GM19468 (cell line): ENCODE data around the gene STRA6.
"Not testable (repeated sequence)": the region's sequence is repeated elsewhere in the genome, so short reads cannot be mapped to it uniquely, and the experiment has no call there.

Source experiments
- ATAC-seq: cut with Tn5 transposase; IDR thresholded peaks from one replicate; pipeline ENCODE4 v1.9.1; 2021; ENCODE audit warnings: mild to moderate bottlenecking, moderate library complexity, moderate number of reproducible peaks; ENCODE audit not compliant: unreplicated experiment; ENCODE audit errors: extremely low read depth

The STRA6 gene

GRCh38 chr15:74170875-74171578, 31.6 kb downstream of the STRA6 start:
- ATAC-seq: no peak

- no peak for ATAC-seq
These were observed 32.3 kb downstream of the STRA6 start for GRCh38 chr15:74170071-74170844.

- no peak for ATAC-seq
These were observed 33.9 kb downstream of the STRA6 start for GRCh38 chr15:74168711-74169126.

- no peak for ATAC-seq
These were observed 34.7 kb downstream of the STRA6 start for GRCh38 chr15:74167891-74168331.

DNA sequence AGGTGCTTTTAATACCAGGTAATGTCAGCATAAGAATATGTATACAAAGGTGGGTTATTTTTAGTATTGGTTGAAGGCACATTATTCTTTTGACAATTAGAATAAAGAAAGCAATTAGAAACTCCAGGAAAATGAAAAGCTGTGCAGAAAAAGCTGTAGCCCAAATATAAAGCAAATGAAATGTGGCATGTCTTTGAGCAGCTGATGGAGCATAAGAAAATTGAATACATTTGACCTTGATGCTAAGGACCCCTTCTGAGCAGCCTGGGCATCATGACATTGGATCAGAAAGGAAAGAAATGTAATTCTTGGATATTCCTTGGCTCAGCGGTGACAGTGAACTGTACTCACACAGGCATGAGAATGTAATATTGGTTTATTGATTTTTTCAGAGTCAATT, 37.1 kb downstream of the STRA6 start:
- no peak for ATAC-seq

DNA sequence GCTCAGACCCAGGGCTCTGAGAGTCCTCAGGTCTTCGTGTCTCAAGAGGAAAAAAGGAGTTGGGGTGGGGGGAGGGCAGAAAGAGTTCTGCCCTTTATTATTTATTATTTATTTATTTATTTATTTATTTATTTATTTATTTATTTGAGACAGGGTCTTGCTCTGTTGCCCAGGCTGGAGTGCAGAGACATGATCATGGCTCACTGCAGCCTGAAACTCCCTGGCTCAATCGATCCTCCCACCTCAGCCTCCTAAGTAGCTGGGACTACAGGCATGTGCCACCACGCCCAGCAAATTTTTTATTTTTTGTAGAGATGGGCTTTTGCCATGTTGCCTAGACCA, 40.4 kb downstream of the STRA6 start:
- ATAC-seq: not testable (repeated sequence)

- ATAC-seq: not testable (repeated sequence)
These were observed 42.2 kb downstream of the STRA6 start for GRCh38 chr15:74160390-74160789.

- ATAC-seq: no peak
These were observed 42.8 kb downstream of the STRA6 start for GRCh38 chr15:74159773-74160172.

DNA sequence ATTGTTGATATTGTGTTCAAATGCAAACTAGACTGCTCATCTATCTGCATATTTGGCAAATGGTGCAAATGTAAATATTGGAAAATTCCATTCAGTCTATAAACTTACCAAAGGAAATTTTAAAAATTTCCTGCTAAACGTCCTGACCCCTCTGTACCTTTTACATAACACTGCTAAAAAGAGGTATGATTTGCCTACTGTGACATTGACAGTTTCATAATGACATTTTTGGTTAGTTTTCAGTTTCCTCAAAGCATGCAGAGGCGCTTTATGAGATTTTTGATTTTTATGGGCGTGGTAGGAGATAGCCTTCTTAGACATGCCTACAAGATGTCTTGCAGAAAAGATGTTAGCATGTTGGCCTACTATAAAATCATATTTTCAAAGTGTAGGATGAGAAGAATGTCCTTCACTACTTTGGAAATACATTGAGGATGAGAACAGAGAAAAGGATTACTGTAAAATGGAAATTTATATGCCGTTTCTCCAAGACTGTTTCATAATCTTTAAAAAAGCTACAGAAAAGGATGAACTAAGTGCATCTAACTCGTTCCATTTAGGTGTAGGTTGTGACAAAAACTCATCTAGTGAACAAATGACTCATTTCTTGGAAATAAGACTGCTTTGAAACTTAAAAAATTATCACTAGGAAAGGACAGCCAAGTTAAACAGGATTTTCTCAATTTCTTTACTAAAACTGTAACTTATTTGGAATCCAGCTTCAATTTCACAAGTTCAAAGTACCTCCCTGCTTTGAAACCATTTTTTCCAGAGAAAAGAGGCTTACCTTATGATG, 43.5 kb downstream of the STRA6 start:
- no peak for ATAC-seq

DNA sequence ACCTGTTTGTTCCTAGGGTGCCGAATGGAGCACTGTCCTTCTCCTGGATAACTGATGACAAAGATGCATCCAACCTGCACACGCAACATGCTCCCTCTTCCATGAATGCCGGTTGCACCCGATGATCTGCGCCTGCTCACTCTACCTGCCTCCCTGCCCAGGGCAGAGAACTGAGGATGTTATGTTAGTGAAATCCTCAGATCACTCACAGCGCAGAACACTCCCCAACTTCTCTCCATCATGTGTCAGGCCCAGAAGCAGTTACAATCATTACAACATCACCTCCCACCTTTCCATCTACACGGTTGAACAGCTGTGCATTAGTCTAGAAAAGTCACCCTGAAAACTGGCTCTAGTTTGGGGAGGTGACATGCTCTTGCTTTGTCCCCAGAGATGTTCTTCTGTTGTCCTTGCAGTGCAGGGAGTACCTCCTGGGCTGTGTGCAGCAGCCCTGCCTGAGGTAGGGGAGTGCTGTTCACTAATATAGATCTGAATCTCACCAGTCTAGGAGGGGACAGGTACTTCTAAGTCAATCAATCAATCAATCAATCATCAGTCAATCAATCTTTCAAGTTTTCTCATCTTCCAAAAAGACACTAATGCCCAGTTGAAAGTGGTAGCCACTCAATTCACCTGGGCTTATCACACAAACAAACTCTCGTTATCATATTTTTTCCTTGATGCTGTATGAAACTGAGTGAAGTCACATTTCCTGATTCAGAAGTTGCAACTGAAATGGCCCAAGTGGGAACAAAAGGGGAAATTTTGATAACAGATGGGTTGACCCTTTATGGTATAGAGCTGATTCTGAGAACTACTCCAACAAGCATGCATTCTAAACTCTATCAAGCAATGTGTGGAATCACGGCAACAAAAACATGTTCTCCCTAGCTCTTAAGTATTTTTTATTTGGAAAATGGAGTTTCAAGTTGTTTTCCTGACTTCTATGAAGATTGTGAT, 44.4 kb downstream of the STRA6 start:
- no peak for ATAC-seq

DNA sequence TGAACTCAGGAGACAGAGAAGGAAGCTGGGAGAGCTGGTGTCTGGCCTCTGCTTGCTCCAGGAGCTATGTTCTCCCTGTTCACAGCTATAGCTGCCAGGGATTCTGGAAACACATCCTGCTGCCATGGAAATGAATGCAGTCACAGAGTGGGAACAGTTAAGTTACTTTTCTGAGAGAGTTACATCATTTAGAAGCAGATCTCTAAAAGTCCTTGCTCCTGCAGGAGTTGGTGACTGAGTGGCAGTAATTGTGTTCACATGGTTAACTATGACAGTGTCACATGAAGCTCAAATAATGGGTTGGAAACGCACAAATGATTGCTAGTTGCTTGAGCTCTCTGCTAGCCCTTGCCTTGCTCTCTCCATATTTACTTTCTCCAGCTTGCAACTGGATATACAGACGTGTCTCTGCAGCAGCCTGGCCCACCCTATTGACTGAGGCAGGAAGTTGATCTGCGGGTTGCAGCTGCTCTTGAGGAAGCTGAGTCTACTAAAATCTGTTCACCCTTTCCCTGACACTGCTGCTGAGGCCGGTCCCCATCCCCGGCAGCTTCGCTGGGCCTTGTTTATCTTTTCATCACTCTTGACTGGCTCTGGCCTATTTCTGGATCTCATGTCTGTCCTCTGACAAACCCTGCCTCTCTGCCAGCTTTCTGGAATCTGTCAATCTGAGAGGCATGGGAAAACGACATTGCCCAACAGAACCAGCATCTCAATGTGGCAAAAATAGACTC, 45.7 kb downstream of the STRA6 start:
- ATAC-seq: no peak

GRCh38 chr15:74155766-74156417, 46.7 kb downstream of the STRA6 start:
- no peak for ATAC-seq

DNA sequence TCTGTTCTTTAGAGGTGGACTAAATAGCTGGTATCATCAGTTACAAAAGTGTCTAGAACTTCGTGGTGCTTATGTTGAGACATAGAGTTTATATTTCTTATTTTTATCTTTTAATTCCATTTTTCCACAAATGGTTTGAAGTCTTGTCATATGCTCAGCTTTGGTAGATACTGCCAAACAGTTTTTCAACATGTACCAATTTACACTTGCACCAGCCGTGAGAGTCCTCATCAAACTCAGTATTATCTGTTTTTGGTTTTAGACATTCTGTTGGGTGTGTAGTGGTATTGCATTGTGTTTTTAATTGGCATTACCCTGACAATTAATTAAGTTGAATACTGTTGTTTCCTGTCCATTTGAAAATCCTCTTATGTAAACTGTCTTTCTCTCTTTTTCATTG, 55.5 kb downstream of the STRA6 start:
- ATAC-seq: no peak

- no peak for ATAC-seq
These were observed 56.2 kb downstream of the STRA6 start for GRCh38 chr15:74146277-74146800.

- ATAC-seq: no peak
These were observed 58.3 kb downstream of the STRA6 start for GRCh38 chr15:74144153-74144775.

- ATAC-seq: no peak
These were observed 61.0 kb downstream of the STRA6 start for GRCh38 chr15:74141591-74141990.

- ATAC-seq: no peak
These were observed 63.9 kb downstream of the STRA6 start for GRCh38 chr15:74138642-74139041.

GRCh38 chr15:74137537-74137894, 65.1 kb downstream of the STRA6 start:
- no peak for ATAC-seq
